SK-N-MC (cell line): ENCODE results near the gene NMNAT2.
A peak's percentile ranks its signal among the peaks of the same experiment; 100 is the strongest.

ENCODE experiments used
- DNase-seq: peaks from one replicate; pipeline ENCODE4 v3.0.0-alpha.2; 2011; ENCODE audit warnings: low read depth, low spot score
- H3K27ac ChIP-seq: fragments of 200-600 bp; sonication (generic); 2 replicates; pipeline ENCODE4 v1.5.1; 2016; ENCODE audit warnings: mixed run types
- H3K36me3 ChIP-seq: fragments of 200-600 bp; sonication (generic); 2 replicates; pipeline ENCODE4 v1.6.1; 2017; ENCODE audit warnings: antibody characterized with exemption, low read length, mixed read lengths; ENCODE audit not compliant: insufficient read depth
- H3K4me3 ChIP-seq: fragments of 200-600 bp; sonication (generic); 2 replicates; pipeline ENCODE4 v1.5.1; 2016
- H3K9ac ChIP-seq: fragments of 200-600 bp; sonication (generic); 2 replicates; pipeline ENCODE4 v1.8.0; 2017; ENCODE audit warnings: mixed run types, mixed read lengths; ENCODE audit not compliant: insufficient read length
- H3K9me3 ChIP-seq: fragments of 200-600 bp; sonication (generic); 2 replicates; pipeline ENCODE4 v1.6.1; 2017; ENCODE audit warnings: low read depth, mild to moderate bottlenecking, antibody characterized with exemption, low read length, moderate library complexity, mixed read lengths
- EZH2 ChIP-seq: fragments of 200-600 bp; sonication (generic); IDR thresholded peaks from one replicate; pipeline ENCODE4 v1.6.1; 2017; ENCODE audit warnings: antibody characterized with exemption
- FOXP2 ChIP-seq: optimal IDR thresholded peaks from 2 replicates; pipeline ENCODE3; 2011; ENCODE audit warnings: mild to moderate bottlenecking, moderate library complexity; ENCODE audit not compliant: insufficient read depth; ENCODE audit errors: extremely low read length, control extremely low read depth
- POLR2AphosphoS5 ChIP-seq: IDR thresholded peaks from 2 replicates; pipeline ENCODE4 v1.6.1; 2012; ENCODE audit warnings: mild to moderate bottlenecking, low read depth, low read length, borderline replicate concordance

NMNAT2 gene

DNA sequence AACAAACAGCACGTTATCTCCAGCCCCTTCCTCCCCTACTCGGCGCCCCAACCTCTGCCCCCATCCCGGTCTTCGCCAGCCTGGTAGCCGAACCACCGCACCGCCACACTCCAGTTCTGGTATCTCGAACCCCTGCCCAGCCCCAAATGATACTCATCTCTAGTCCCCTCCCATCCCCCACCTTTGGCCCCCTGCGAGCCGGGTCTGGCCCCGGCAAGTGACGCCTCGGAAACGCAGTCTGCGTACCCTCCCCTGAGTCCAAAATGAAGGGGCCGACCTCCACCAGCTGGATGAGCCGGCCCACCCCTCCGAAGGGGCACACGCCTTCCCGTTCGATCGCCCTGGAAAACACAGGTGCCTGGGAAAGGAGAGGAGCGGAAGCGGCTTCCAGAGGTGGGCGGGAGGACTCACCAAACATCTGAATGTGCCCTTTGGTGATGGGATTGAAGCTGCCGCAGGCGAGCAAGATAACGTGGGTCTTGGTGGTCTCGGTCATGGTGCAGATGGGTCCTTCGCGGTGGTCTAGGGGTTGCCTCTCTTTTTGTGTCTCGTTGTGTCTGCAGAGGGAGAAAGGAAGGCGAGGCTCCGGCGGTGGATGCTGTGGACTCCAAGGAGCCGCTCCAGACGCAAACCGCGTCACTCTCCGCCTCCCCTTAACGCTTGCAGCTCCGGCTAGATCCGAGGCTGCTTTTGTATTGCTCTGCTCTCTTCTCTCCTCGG, at the start of gene NMNAT2:
TSS of gene NMNAT2 (minus strand) at position 609 of the 720 bp plus-strand sequence. CDS start at position 496, 113 bp downstream.
- Histone ChIP-seq H3K36me3 (no peaks in the 10 kb centered on the region), H3K4me3 (peak within 1 kb of the TSS; percentile 71), H3K9me3 (no peaks in the 10 kb centered on the region), H3K27ac (no peak within 1 kb of the TSS), H3K9ac (no peak within 1 kb of the TSS)
- TF ChIP-seq EZH2 (peak; percentile 89), POLR2AphosphoS5 (no peak), FOXP2 (no peak)
- DNase-seq, result no peak

DNA sequence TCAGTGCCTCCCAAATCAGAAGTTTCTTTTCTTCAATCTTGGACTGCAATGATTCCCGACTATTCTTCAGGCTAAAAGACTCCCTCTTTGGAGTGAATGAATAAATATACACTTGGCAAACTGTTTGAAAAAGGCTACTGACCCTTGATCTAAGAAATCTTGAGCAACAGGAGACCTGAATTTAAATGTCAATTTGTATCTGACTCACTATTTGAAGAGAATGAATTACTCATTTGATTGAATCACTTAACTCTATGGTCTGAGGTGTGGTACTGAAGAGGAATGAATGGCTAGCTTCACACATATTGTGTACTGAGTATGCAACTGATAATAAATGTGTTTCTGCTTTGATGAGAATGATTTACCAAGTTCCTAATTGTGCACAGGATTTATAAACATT, 49.5 kb upstream of the NMNAT2 start:
- TF ChIP-seq FOXP2 (no peak), EZH2 (no peak), POLR2AphosphoS5 (no peak)
- Histone ChIP-seq H3K9me3 (no peaks in the 10 kb centered on the region), H3K36me3 (no peaks in the 10 kb centered on the region), H3K4me3 (no peak overlapping the region), H3K9ac (no peak overlapping the region), H3K27ac (no peak overlapping the region)
- no peak for DNase-seq

DNA sequence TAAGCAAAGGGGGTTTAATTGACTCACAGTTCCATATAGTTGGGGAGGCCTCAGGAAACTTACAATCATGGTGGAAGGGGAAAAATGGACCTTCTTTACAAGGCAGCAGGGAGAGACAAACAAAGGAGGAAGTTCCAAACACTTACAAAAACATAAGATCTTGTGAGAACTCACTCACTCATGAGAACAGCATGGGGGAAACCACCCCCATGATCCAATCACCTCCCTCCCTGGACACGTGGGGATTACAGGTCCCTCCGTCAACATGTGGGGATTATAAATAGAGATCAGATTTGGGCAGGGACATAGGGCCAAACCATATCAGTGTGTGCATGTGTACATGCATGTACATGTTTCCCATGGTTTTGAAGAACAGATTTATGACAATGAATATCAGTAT, 48.6 kb upstream of the NMNAT2 start:
- Histone ChIP-seq H3K27ac (no peak overlapping the region), H3K36me3 (no peaks in the 10 kb centered on the region), H3K9me3 (no peaks in the 10 kb centered on the region), H3K9ac (no peak overlapping the region), H3K4me3 (no peak overlapping the region)
- TF ChIP-seq FOXP2 (no peak), EZH2 (no peak), POLR2AphosphoS5 (no peak)
- no peak for DNase-seq

DNA sequence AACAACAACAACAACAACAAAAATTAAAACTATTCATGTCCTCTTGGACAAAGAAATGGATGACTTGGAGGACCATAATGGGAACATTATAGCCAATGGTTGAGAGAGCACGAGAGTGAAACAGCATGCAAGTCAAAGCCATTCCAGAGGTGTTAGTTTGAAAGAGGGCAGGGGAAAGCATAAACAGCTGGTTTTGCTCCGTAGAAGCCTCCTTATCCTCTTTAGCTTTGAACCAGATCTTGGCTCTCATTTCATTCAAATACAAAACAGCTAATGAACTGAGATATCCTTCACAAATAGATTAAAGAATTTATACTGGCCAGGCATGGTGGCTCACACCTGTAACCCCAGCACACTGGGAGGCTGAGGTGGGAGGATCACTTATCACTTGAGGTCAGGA, 45.4 kb upstream of the NMNAT2 start:
- DNase-seq, result no peak
- no peaks in the 10 kb centered on the region for H3K9me3 ChIP-seq

DNA sequence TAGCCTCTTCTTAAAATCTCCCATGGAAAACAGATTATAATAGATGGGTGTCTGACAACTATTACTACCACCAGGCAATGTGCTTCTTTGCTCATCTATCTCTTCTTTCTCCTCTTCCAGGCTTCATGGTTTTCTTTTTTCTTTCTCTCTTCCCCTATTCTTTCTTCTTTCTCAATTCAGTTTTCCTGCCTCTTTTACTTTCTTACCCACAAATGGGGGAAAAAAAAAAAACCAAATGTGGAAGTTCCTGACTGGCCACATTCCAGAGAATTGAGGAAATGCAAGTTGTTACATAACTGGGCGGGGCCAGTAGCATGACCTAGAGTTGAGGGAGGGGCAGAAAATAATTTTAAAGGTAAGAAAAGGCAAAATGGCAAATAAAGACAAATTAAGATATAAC, 43.2 kb upstream of the NMNAT2 start:
- Histone ChIP-seq H3K27ac (no peak overlapping the region; the same call in 1 of the 2 replicates), H3K9me3 (no peaks in the 10 kb centered on the region), H3K36me3 (no peaks in the 10 kb centered on the region), H3K9ac (no peak overlapping the region), H3K4me3 (no peak overlapping the region)
- DNase-seq, result no peak
- TF ChIP-seq FOXP2, result no peak
- no peak for TF ChIP-seq POLR2AphosphoS5
- TF ChIP-seq EZH2, result no peak

More for the DNA sequence above, 45.4 kb upstream of the NMNAT2 start:
- H3K36me3 ChIP-seq, result no peaks in the 10 kb centered on the region
- H3K27ac ChIP-seq, result no peak overlapping the region
- H3K4me3 ChIP-seq, result no peak overlapping the region
- no peak overlapping the region for H3K9ac ChIP-seq
- TF ChIP-seq POLR2AphosphoS5, result no peak
- TF ChIP-seq FOXP2, result no peak
- TF ChIP-seq EZH2, result no peak

DNA sequence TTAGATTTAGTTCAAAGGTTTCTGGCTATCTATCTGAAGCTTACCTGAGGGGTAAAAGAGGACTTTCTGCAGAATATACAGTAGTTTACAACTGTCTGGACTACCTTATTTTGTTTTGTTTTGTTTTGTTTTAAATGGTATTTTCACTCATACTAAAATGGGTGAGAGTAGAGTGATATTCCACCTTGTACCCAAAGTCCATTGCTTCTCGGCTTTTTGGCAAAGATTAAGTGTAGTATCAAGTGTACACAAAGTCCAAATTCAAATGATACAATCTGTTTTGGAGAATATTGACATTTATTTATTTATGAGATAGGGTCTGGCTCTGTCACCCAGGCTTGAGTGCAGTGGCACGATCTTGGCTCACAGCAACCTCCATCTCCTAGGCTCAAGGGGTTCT, 42.4 kb upstream of the NMNAT2 start:
- H3K4me3 ChIP-seq, result no peak overlapping the region
- no peaks in the 10 kb centered on the region for H3K36me3 ChIP-seq
- H3K9ac ChIP-seq, result no peak overlapping the region
- no peak for TF ChIP-seq POLR2AphosphoS5
- TF ChIP-seq EZH2, result no peak
- TF ChIP-seq FOXP2, result no peak
- DNase-seq, result no peak
- no peaks in the 10 kb centered on the region for H3K9me3 ChIP-seq
- H3K27ac ChIP-seq, result no peak overlapping the region

DNA sequence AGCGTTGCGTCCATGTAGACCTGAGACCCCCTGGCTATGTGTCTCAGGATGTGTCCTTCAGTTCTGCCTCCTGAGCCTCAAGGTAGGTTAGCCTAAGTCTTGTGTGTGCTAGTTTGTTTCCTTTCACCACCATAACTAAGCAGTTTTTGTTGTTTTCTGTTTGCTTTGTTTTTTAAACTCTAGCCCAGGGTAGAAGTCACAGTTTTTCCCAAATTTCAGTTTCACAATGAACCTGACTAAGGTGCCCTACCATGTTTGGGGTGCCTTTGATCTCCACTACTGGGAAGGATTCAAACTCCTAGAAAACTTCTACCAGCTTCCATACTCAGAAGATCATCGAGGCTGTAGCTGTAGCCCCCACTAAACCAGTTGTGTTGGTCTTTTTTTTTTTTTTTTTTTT, 39.3 kb upstream of the NMNAT2 start:
- H3K4me3 ChIP-seq, result no peak overlapping the region
- no peak for TF ChIP-seq POLR2AphosphoS5
- no peak for TF ChIP-seq FOXP2
- no peak for TF ChIP-seq EZH2
- no peak overlapping the region for H3K27ac ChIP-seq
- no peak overlapping the region for H3K9ac ChIP-seq
- no peaks in the 10 kb centered on the region for H3K9me3 ChIP-seq
- no peak for DNase-seq
- no peaks in the 10 kb centered on the region for H3K36me3 ChIP-seq

DNA sequence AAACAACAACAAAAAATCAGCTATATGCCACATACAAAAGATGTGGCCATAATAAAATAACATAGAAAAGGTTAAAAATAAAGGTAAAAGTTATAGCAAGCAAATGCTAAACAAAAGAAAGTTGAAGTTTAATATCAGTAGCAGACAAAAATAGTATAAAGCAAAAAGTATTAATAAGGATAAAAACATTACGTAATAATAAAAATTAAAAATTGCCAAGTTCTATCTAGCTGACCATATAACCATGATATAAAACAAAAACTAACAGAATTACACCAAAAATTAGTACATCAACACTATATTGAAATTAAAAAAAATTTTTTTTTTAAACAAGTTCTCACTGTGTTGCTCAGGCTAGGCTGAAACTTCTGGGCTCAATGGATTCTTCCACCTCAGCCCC, 38.6 kb upstream of the NMNAT2 start:
- DNase-seq, result no peak
- Histone ChIP-seq H3K36me3 (no peaks in the 10 kb centered on the region), H3K27ac (no peak overlapping the region), H3K4me3 (no peak overlapping the region), H3K9me3 (no peaks in the 10 kb centered on the region), H3K9ac (no peak overlapping the region)
- TF ChIP-seq EZH2, result no peak
- no peak for TF ChIP-seq FOXP2
- no peak for TF ChIP-seq POLR2AphosphoS5

DNA sequence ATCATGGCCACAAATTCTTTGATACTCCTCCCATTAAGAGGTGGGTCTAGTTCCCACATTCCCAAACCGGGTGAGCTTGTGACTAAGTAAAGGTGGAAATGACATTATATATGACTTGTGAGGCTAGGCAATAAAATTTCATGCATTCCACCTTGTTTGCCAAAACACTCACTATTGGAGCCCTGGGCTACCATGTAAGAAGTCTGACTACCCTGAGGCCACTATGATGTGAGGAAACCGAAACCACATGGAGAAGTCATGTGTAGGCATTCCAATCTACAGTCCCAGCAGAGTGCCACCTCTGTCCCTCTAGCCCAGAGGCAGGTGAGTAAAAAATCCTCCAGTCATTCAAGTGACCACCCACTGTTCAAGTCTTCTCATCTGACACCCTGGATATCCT, 36.2 kb upstream of the NMNAT2 start:
- H3K4me3 ChIP-seq, result no peak overlapping the region
- no peak for DNase-seq
- H3K36me3 ChIP-seq, result no peaks in the 10 kb centered on the region
- TF ChIP-seq EZH2 (no peak), POLR2AphosphoS5 (no peak), FOXP2 (no peak)
- no peak overlapping the region for H3K9ac ChIP-seq
- no peak overlapping the region for H3K27ac ChIP-seq
- H3K9me3 ChIP-seq, result no peaks in the 10 kb centered on the region
